ENCODE results near the gene SENP3.

The SENP3 gene

DNA sequence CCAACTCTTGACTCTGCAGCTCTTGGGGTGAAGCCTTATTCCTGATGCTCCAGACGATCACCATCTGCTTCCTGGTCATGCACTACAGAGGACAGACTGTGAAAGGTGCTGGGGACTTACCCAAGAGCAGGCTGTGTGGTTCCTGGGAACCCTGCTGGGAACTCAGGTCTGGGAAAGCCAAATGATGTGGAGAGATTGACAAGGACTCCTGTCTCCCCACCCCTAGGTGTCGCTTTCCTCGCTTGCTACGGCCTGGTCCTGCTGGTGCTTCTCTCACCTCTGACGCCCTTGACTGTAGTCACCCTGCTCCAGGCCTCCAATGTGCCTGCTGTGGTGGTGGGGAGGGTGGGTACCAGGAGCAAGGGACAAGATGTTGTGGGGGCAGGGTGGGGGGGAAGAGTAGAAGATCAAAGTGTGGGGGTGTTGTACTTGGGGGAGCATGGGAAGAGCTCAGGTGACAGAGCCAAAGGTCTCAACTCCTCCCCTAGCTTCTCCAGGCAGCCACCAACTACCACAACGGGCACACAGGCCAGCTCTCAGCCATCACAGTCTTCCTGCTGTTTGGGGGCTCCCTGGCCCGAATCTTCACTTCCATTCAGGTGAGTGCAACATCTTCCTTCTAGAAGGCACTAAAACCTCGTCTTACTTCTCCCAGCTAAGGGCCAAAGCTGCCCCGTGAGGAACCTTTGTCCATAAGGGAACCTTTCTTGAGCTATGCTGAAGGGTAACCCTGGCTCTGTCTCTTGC, 25.1 kb downstream of the SENP3 start:
- peak; percentile 74 for DNase-seq
- H3K27ac ChIP-seq, result no peak overlapping the region
- peaks cover 43% of the 10 kb centered on the region for H3K36me3 ChIP-seq
- TF ChIP-seq, protein P1, sequence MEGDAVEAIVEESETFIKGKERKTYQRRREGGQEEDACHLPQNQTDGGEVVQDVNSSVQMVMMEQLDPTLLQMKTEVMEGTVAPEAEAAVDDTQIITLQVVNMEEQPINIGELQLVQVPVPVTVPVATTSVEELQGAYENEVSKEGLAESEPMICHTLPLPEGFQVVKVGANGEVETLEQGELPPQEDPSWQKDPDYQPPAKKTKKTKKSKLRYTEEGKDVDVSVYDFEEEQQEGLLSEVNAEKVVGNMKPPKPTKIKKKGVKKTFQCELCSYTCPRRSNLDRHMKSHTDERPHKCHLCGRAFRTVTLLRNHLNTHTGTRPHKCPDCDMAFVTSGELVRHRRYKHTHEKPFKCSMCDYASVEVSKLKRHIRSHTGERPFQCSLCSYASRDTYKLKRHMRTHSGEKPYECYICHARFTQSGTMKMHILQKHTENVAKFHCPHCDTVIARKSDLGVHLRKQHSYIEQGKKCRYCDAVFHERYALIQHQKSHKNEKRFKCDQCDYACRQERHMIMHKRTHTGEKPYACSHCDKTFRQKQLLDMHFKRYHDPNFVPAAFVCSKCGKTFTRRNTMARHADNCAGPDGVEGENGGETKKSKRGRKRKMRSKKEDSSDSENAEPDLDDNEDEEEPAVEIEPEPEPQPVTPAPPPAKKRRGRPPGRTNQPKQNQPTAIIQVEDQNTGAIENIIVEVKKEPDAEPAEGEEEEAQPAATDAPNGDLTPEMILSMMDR (IDR thresholded peaks at IDR 0.05; ENCODE audit: low read depth, low read length), result peak; percentile 76
- H3K4me3 ChIP-seq (ENCODE audit: low read depth, low read length), result no peak overlapping the region
- H3K27me3 ChIP-seq (ENCODE audit: insufficient read depth, low read depth, severe bottlenecking), result no peaks in the 10 kb centered on the region
- peaks cover 5% of the 10 kb centered on the region for H3K9me3 ChIP-seq (ENCODE audit: severe bottlenecking)

DNA sequence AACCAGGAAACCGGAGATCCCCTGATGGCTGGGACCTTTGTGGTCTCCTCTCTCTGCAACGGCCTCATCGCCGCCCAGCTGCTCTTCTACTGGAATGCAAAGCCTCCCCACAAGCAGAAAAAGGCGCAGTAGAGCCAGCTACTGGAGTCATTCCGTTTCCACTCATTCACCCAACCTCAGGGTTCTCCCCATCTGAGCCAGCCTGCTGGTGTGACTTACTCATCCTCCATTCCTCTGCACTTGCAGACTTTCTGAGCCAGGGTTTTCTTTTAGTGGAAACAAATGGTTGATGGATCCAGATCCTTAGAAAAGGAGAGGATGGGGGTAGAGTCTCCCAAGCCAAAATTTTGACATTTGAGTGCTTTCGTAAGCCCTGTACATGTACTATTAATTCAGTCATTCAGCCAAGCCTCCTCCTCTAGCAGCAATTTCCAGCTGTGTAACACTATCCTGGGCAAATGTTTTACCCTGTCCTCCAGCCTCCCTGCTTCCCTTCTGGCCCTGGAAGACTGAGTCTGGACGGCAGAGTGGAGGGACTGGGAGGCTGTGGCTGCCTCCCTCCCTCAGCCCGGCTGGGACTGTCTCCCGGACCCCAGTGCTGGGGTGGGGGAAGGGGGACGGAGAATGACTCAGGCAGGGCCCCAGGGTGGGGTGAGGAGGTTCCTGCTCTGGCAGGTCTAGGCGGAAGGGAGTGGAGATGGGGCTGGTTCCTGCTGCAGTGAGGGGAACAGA, 25.9 kb downstream of the SENP3 start:
- Histone ChIP-seq H3K4me3 (ENCODE audit: low read depth, low read length) (no peak overlapping the region), H3K9me3 (ENCODE audit: severe bottlenecking) (peaks cover 5% of the 10 kb centered on the region), H3K27ac (no peak overlapping the region), H3K36me3 (peaks cover 44% of the 10 kb centered on the region), H3K27me3 (ENCODE audit: insufficient read depth, low read depth, severe bottlenecking) (no peaks in the 10 kb centered on the region)
- TF ChIP-seq, protein P1 (IDR thresholded peaks at IDR 0.05; ENCODE audit: low read depth, low read length), result no peak
- DNase-seq, result no peak

DNA sequence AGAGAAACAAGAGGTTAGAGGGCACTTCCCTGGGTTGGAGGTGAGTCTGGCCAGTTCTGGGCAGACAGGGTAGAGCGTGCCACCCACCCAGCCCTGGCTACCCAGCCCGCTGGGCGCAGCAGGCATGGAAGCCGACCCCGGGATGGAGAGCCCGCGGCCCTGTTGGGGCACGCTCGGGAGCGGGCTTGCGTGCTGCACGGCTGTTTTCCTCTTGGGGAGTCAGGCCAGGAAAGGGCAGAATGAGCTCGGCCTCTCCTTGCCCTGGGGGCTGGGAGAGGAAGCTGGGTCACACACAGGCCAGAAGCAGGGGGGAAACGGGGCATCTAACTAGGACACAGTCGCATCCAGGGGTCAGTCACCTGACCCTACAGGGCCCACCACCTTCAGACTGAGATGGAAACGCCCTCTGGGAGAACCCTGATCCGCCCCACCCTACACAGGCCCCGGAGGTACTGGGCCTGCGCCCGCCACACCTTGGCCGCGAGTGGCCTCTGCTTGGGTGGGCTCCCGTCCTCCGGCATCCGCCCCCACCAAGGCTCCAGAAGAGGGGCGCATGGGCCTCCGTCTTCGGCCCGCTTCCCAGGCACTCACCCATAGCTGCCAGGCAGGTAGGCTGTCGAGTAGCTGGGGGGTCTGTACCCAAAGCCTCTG, 27.0 kb downstream of the SENP3 start:
- H3K27me3 ChIP-seq (ENCODE audit: insufficient read depth, low read depth, severe bottlenecking), result no peaks in the 10 kb centered on the region
- peak overlapping the region; percentile 16 for H3K4me3 ChIP-seq (ENCODE audit: low read depth, low read length)
- TF ChIP-seq, protein P1 (IDR thresholded peaks at IDR 0.05; ENCODE audit: low read depth, low read length), result no peak
- H3K27ac ChIP-seq, result peak overlapping the region; percentile 48
- peaks cover 48% of the 10 kb centered on the region for H3K36me3 ChIP-seq
- no peaks in the 10 kb centered on the region for H3K9me3 ChIP-seq (ENCODE audit: severe bottlenecking)
- no peak for DNase-seq

DNA sequence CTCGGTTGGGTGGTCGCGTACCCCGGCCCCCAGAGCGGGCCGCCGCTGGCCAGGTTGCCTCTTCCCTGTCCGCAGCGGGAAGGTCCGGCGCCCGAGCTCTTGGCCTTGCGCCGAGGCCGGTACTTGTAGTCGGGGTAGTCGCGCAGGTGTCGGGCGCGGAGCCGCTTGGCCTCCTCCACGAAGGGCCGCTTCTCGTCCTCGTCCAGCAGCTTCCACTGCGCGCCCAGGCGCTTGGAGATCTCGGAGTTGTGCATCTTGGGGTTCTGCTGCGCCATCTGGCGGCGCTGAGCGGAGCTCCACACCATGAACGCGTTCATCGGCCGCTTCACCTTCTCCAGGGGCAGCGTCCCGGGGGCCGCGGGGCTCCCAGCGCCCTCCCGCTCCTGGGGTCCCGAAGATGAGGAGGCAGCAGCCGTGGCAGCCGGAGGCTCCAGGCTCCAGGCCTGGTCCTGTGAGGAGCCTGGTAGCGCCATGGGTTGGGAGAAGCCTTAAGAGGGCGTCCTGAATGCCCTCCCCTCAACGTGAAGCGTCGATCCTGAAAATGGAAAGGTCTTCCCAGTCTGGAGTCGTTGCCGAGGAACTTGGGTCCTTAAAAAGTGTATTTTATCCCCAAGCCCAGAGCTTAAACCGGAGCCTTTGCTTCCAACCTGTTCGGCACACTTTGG, 27.6 kb downstream of the SENP3 start:
- H3K27ac ChIP-seq, result peak overlapping the region; percentile 48
- H3K4me3 ChIP-seq (ENCODE audit: low read depth, low read length), result peak overlapping the region; percentile 34
- H3K36me3 ChIP-seq, result peaks cover 55% of the 10 kb centered on the region
- no peaks in the 10 kb centered on the region for H3K9me3 ChIP-seq (ENCODE audit: severe bottlenecking)
- TF ChIP-seq, protein P1 (IDR thresholded peaks at IDR 0.05; ENCODE audit: low read depth, low read length), result peak; percentile 93
- no peaks in the 10 kb centered on the region for H3K27me3 ChIP-seq (ENCODE audit: insufficient read depth, low read depth, severe bottlenecking)
- DNase-seq, result peak; percentile 90

DNA sequence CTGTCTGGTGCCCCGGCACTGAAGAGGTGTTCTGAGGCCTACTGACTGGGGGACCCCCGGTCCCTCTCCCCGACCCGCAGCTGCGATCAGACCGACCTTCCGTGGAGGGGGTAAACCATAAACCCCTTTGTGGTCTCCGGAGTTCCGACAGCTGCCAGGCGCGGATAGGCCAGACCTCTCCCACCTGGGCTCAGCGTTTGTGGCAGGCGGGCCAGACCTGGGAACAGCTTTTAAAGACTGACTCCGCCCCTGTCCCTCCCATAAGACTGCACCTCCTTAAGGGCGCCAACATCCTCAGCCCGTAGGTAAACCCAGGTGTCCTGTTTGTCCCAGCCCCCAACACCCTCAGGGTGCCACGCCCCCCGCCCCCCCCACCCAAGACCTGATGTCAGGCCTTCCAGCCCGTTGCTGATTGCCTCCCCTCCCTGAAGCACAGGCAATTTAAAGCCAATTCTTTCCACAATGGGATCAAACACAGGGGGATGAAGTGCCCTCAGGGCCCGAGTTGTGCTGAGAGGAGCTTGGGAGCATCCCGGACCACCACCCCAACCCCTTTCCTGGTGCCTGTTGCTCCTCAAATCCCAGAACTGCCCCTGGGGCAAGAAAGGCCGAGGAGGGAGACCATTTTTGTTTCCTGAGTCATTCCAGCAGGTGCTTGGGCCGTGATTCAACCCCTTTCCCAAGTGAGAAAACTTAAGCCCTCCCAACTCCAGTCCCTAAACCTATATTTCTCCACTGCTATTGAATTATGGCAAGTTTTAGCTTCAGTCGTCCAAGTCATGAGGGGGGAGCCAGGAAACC, 28.4 kb downstream of the SENP3 start, which contains the start of gene SOX15:
TSS of gene SOX15 (minus strand) at position 204 of the 801 bp plus-strand sequence. CDS start 418 bp downstream, outside the sequence.
- peak within 1 kb of the TSS; percentile 34 for H3K4me3 ChIP-seq (ENCODE audit: low read depth, low read length)
- H3K27ac ChIP-seq, result peak within 1 kb of the TSS; percentile 78
- peak; percentile 57 for DNase-seq
- TF ChIP-seq, protein P1 (IDR thresholded peaks at IDR 0.05; ENCODE audit: low read depth, low read length), result no peak
- H3K36me3 ChIP-seq, result peaks cover 61% of the 10 kb centered on the region
- no peaks in the 10 kb centered on the region for H3K27me3 ChIP-seq (ENCODE audit: insufficient read depth, low read depth, severe bottlenecking)
- H3K9me3 ChIP-seq (ENCODE audit: severe bottlenecking), result no peaks in the 10 kb centered on the region

Measured in WERI-Rb-1 (cell line).